Activated gamma-delta T cell treated with anti-CD3 and anti-CD28 coated beads, Interleukin-2, amount 50 U/mL, for 16 hours (primary cell): Measurements from ENCODE around the gene CDH11.

Experiments used
- DNase-seq: peaks from one replicate; pipeline ENCODE4 v3.0.0-alpha.2; 2020; ENCODE audit warnings: low read depth

CDH11 gene

GRCh38 chr16:64907844-64908243 lies 214.0 kb downstream of the CDH11 start:
- DNase-seq, result no peak

DNA sequence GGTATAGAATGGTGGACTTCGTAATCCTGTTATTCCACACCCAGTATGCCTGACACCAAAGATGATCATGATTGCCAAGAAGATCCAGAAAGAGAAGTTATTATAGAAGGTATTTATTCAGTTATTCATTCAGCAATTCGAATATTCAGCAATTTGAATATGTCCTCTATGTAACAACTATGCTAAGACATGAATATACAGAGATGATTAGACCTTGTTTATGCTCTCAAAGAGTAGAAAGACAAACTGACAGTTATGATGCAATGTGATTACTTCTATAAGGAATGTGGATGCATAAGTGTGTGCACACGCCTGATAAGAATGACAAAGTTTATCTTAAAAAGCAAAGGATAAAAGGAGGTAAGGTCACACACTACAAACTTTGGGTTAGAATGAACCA lies 218.1 kb downstream of the CDH11 start:
- DNase-seq, result no peak

DNA sequence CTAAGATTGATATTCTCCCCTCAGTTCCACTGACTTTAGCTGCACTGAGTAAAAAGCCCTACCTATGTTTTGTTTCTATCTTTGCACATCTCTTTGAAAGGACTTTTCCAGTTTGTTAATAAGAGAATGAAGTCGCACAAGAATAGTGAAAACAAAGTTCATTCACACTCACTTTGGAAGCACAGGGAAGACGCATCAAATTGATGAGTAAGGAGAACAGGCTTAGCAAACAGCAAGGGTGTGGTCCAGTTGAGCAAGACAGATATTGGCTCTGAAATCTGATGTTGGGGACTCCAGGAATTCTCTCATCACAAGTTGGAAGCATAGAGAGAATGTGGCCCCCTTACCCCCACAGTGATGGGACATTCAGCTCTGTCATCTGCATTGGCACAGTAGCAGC lies 221.3 kb downstream of the CDH11 start:
- no peak for DNase-seq

DNA sequence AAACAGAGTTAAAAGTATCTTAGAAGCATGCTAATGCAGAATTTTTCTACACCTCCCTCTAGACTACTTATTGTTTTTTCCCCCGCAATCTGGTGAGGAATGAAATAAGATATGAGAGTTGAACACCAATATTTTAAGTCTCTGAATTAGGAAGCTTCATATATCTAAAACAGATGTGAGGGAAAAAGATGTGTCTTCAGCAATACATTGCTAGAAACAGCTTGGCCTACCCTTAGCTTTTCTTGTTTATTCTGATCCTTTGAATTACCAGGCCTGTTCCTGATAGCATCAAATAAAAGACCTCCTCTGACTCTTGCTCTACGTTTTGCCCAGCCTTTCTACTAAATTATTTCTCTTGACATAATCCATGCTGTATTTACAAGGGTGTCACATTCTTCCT lies 221.8 kb downstream of the CDH11 start:
- DNase-seq, result no peak

GRCh38 chr16:64898159-64898558 lies 223.7 kb downstream of the CDH11 start:
- DNase-seq, result no peak
